Measurements from ENCODE around the gene SLC25A25. TPM values are rescaled to one million over a fixed set of nuclear protein-coding genes. Genes with fewer than 3 reads are reported as not detected.

SLC25A25 gene
- total and polyA plus RNA-seq, 4 donors: 10.5 to 32.6 (median 24.5) TPM

GRCh38 chr9:128113526-128114325 is 45.7 kb downstream of the SLC25A25 start:
- H3K27ac ChIP-seq (ENCODE audit: low read depth in 1 of 2, low read length in 1 of 2): no peak overlapping the region
- no peak for ATAC-seq (ENCODE audit: insufficient read depth, low FRiP score)
- peaks cover 0 to 3% (median 0%) of the 10 kb centered on the region in 4 donors for H3K9me3 ChIP-seq (ENCODE audit: control insufficient read depth in 4 of 4, insufficient read depth in 3 of 4, low read length in 3 of 4)
- H3K27me3 ChIP-seq (ENCODE audit: control insufficient read depth in 3 of 3, insufficient read depth in 3 of 3, low read length in 2 of 3): no peaks in the 10 kb centered on the region
- TF ChIP-seq, protein P1, sequence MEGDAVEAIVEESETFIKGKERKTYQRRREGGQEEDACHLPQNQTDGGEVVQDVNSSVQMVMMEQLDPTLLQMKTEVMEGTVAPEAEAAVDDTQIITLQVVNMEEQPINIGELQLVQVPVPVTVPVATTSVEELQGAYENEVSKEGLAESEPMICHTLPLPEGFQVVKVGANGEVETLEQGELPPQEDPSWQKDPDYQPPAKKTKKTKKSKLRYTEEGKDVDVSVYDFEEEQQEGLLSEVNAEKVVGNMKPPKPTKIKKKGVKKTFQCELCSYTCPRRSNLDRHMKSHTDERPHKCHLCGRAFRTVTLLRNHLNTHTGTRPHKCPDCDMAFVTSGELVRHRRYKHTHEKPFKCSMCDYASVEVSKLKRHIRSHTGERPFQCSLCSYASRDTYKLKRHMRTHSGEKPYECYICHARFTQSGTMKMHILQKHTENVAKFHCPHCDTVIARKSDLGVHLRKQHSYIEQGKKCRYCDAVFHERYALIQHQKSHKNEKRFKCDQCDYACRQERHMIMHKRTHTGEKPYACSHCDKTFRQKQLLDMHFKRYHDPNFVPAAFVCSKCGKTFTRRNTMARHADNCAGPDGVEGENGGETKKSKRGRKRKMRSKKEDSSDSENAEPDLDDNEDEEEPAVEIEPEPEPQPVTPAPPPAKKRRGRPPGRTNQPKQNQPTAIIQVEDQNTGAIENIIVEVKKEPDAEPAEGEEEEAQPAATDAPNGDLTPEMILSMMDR (IDR thresholded peaks at IDR 0.05; ENCODE audit: control extremely low read depth, extremely low read depth): no peak
- DNase-seq: no peak
- H3K9ac ChIP-seq (ENCODE audit: insufficient read depth in 1 of 2, low read length in 2 of 2): no peak overlapping the region
- 92 to 96% methylated on average over 11 to 12 of the region's 12 CpGs for WGBS, 2 donors
- H3K4me3 ChIP-seq: no peak overlapping the region
- H3K36me3 ChIP-seq (ENCODE audit: control insufficient read depth in 4 of 4, insufficient read depth in 4 of 4, low read length in 4 of 4): peaks cover 0 to 6% (median 2%) of the 10 kb centered on the region in 4 donors
- peaks cover 0 to 7% (median 0%) of the 10 kb centered on the region in 5 donors for H3K4me1 ChIP-seq (ENCODE audit: control insufficient read depth in 5 of 5, insufficient read depth in 5 of 5, low read length in 5 of 5)

- Histone ChIP-seq H3K9me3 (ENCODE audit: control insufficient read depth in 4 of 4, insufficient read depth in 3 of 4, low read length in 3 of 4) (peaks cover 0 to 3% (median 0%) of the 10 kb centered on the region in 4 donors), H3K27me3 (ENCODE audit: control insufficient read depth in 3 of 3, insufficient read depth in 3 of 3, low read length in 2 of 3) (no peaks in the 10 kb centered on the region), H3K4me3 (no peak overlapping the region), H3K9ac (ENCODE audit: insufficient read depth in 1 of 2, low read length in 2 of 2) (no peak overlapping the region), H3K27ac (ENCODE audit: low read depth in 1 of 2, low read length in 1 of 2) (no peak overlapping the region), H3K36me3 (ENCODE audit: control insufficient read depth in 4 of 4, insufficient read depth in 4 of 4, low read length in 4 of 4) (peaks cover 0 to 2% (median under 1%) of the 10 kb centered on the region in 4 donors), H3K4me1 (ENCODE audit: control insufficient read depth in 5 of 5, insufficient read depth in 5 of 5, low read length in 5 of 5) (peaks cover 0 to 7% (median 0%) of the 10 kb centered on the region in 5 donors)
- no peak for DNase-seq
- no peak for ATAC-seq (ENCODE audit: insufficient read depth, low FRiP score)
- TF ChIP-seq, protein P1 (IDR thresholded peaks at IDR 0.05; ENCODE audit: control extremely low read depth, extremely low read depth): no peak
- WGBS, 2 donors: 86 to 94% methylated on average over 24 to 29 of the region's 29 CpGs
Observed at GRCh38 chr9:128114326-128115186, 46.5 kb downstream of the SLC25A25 start.

DNA sequence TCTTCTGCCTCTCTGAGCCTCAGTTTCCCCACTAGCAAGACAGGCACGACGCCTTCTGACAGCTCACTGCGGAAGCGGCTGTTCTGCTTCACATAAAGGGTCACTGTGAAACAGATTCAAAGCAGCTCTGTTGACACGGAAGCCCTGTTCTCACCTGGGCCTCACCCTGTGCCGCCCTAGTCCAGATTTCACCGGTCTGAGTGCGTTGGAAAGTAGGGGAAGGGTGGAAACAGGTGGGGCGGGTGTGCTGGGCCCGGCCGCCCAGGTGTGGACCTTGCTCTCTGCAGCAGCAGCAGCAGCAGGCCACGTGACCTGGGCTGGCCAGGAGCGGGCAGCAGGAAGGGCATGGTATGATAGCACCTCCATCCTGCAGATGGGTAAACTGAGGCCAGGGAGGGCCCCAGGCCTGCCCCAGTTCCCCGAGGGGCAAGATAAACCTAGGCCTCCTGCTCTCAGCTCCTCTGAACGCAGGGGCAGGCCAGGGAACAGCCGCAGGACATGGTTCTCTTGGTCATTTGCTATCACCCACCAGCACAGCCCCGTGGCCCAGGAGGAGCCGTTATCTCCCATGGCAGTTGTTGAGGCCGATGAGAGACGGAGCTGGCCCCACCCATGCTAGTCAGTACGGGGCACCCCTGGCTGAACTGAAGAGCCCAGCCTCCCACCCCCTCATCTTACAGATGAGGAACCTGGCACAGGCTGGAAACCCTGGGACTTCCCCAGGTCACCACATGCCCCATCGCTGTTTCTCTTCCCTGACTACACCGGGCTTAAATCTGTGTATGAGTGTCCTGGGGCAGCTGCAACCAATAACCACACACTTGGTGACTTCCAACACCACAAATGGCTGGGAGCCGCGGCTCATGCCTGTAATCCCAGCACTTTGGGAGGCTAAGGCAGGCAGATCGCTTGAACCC is 47.4 kb downstream of the SLC25A25 start:
- no peak overlapping the region for H3K9ac ChIP-seq (ENCODE audit: insufficient read depth in 1 of 2, low read length in 2 of 2)
- no peak overlapping the region for H3K27ac ChIP-seq (ENCODE audit: low read depth in 1 of 2, low read length in 1 of 2)
- DNase-seq (peak in 1 of 3 donors; percentile 47), ATAC-seq (ENCODE audit: insufficient read depth, low FRiP score) (no peak)
- peaks cover 0 to 7% (median 0%) of the 10 kb centered on the region in 5 donors for H3K4me1 ChIP-seq (ENCODE audit: control insufficient read depth in 5 of 5, insufficient read depth in 5 of 5, low read length in 5 of 5)
- H3K4me3 ChIP-seq: no peak overlapping the region
- WGBS, 2 donors: 82 to 85% methylated on average over 26 of the region's 26 CpGs
- H3K9me3 ChIP-seq (ENCODE audit: control insufficient read depth in 4 of 4, insufficient read depth in 3 of 4, low read length in 3 of 4): peaks cover 0 to 3% (median 0%) of the 10 kb centered on the region in 4 donors
- peaks cover 0 to 6% (median 0%) of the 10 kb centered on the region in 4 donors for H3K36me3 ChIP-seq (ENCODE audit: control insufficient read depth in 4 of 4, insufficient read depth in 4 of 4, low read length in 4 of 4)
- H3K27me3 ChIP-seq (ENCODE audit: control insufficient read depth in 3 of 3, insufficient read depth in 3 of 3, low read length in 2 of 3): no peaks in the 10 kb centered on the region
- TF ChIP-seq, protein P1 (IDR thresholded peaks at IDR 0.05; ENCODE audit: control extremely low read depth, extremely low read depth): no peak

All from lung (tissue), 12 donors.